Activated CD8-positive, alpha-beta T cell treated with anti-CD3 and anti-CD28 coated beads, Interleukin-2, amount 10 ng/mL, durations not matched to agents 7 days and 5 days (primary cell): ENCODE results near the gene SNRPA1. TPM values are rescaled to one million over a fixed set of nuclear protein-coding genes. Genes with fewer than 3 reads are reported as not detected.

Experiments
- ATAC-seq: fragments of 150-1000 bp; cut with Tn5 transposase; one replicate; pipeline ENCODE4 v1.10.0; 2021; ENCODE audit warnings: moderate library complexity
- CTCF ChIA-PET: fragments of 350-600 bp; sonication (Branson Sonifier 250); formaldehyde crosslinking; loops from one replicate; lab custom pipeline; 2021; ENCODE audit warnings: antibody characterized with exemption; lab: Charles Lee
- POLR2A ChIA-PET: fragments of 350-600 bp; sonication (Branson Sonifier 250); formaldehyde crosslinking; loops from one replicate; lab custom pipeline; 2021; ENCODE audit warnings: antibody characterized with exemption; lab: Charles Lee
- DNase-seq: peaks from one replicate; pipeline ENCODE4 v3.0.0-alpha.2; 2020
- H3K27ac Mint-ChIP-seq: one replicate; pipeline ENCODE4 v1.8.0; 2021; ENCODE audit warnings: mild to moderate bottlenecking, mixed read lengths
- H3K27me3 Mint-ChIP-seq: one replicate; pipeline ENCODE4 v1.8.0; 2021; ENCODE audit warnings: low read depth, mixed read lengths
- H3K36me3 Mint-ChIP-seq: one replicate; pipeline ENCODE4 v1.8.0; 2021; ENCODE audit warnings: low read depth, mixed read lengths
- H3K4me1 Mint-ChIP-seq: one replicate; pipeline ENCODE4 v1.8.0; 2021; ENCODE audit warnings: low read depth, mixed read lengths
- H3K4me3 Mint-ChIP-seq: one replicate; pipeline ENCODE4 v1.8.0; 2021; ENCODE audit warnings: mild to moderate bottlenecking, mixed read lengths
- H3K9me3 Mint-ChIP-seq: one replicate; pipeline ENCODE4 v1.8.0; 2022; ENCODE audit warnings: mixed read lengths; ENCODE audit not compliant: insufficient read depth
- total RNA-seq, 2 experiments: library from RNA; stranded (reverse); gene quantifications; one replicate each; pipeline ENCODE4 v1.2.3, GENCODE V29; 2021

The SNRPA1 gene
- total RNA-seq, 2 experiments from 2014 or later, result 138 to 144 TPM

DNA sequence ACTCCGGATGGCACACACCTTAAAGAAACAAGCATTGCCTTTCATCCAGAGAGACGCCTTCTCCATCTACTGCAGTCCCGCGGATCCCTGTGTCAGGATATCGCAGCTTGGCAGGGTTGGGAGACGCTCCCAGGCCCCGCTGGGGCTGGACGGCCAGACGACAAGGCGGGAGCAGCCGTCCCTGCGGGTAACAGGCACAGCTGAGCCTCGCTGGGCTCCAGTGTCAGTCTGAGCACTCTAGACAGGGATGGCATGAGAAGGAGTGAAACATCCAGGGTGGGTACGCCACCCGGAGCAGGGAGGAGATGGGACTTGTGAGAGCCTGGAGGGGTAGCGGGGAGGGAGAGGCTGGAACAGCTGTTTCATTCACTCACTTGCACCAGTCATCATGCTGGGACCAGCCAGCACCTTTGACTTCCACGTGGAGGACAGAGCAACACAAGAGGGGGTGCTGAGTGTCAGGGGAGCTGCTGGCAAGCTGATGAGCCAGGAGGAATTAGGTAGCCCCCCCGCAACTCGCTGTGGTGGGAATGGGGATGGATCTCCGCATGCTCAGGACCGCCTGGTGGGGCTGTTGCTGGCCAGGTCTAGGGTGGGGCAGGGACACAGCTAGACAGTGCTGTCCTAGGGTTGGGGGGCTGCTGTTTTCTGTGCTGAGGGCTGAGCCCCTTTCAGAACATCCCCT is 31.6 kb upstream of the SNRPA1 start:
- Mint-ChIP-seq H3K4me1 (peaks cover 13% of the 10 kb centered on the region), H3K4me3 (no peak overlapping the region), H3K27me3 (peaks cover 12% of the 10 kb centered on the region), H3K36me3 (no peaks in the 10 kb centered on the region), H3K9me3 (no peaks in the 10 kb centered on the region), H3K27ac (peak overlapping the region; percentile 58)
- CTCF ChIA-PET, result no interaction called here
- POLR2A ChIA-PET, result interaction anchor here (1.1 kb wide), 1 partner anchor 31 kb away, joined by 6 read pairs; the partner anchor contains the start of gene SNRPA1
- ATAC-seq (no peak), DNase-seq (no peak)

DNA sequence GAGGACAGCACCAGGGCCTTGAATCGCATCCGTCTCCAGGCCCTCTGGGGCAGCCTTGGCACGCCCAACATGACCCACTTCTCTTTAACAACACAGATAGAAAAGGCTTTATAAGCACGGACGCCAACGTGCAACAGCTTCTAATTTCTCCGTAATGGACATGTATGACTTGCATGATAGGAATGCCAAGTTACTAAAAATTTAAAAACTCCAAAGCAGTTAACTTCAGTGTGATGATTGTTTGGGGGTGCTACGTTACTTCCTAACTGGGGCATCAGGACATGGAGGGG is 30.9 kb upstream of the SNRPA1 start:
- Mint-ChIP-seq H3K27ac (no peak overlapping the region), H3K27me3 (peaks cover 12% of the 10 kb centered on the region), H3K36me3 (no peaks in the 10 kb centered on the region), H3K9me3 (no peaks in the 10 kb centered on the region), H3K4me3 (no peak overlapping the region), H3K4me1 (peaks cover 20% of the 10 kb centered on the region)
- ChIA-PET POLR2A (no interaction called here), CTCF (no interaction called here)
- no peak for DNase-seq
- ATAC-seq, result no peak

DNA sequence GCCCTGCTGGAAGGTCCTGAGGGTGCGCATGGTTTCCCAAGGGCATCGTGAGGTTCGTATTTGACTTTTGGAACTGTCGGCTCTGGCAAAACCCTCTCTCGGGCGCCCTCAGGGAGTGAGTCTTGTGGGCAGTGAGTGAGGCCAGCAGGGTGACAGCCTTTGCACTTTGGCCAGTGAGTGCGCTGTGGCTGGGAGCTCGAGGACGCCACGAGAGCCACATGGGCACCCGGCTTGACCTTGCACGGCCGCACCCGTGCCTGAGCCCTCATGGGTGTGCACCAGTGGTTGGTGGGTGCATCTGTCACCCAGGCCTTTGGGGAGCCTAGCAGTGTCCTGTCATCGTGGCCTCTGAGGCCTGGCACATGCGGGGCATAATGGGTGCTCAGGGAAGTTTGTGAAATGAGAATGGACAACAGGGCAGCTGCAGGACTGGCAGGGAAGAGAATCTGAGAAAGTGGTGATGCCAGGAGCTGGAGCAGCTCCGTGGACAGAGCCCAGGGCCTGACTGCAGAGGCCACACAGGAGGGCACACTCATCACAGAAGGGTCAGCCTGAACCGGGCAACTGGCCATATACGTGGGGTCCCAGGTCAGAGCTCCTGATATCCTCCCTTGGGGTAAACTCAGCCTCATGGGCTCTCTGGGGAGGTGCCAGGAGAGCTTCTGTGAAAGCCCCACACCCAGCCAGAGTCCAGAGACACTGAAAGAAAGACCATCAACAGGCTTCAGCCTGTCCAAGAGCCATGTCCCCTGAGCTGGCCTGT is 30.4 kb upstream of the SNRPA1 start:
- POLR2A ChIA-PET, result no interaction called here

DNA sequence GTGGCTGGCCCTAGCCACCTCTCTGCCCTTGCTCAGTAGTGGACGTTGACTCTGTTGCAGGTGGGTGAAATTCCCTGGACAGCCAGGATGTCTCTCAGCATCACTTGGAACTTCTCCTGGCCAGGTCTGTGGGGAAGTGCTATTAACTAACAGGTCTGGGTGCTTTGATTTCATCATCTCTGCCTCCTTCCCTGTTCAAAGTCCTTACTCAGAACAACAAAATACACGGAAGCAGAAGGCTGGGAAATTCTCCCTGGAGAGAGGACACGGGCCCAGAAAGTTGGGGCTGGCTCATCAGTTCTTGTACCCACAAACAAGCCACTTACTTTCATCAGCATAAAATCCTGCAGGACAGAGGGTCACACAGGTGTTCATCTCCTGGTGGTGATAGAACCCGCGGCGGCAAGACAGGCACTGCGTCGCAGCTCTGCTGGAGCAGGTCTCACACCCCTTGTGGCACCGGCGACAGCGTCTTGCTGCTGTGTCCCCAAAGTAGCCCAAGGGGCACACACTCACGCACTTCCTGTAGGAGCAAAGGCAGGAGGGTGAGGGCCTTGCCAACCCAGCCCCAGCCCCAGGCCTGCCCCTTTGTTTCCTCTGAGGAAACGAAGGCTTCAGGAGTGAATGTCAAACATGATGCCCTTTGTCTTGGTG is 29.6 kb upstream of the SNRPA1 start:
- Mint-ChIP-seq H3K36me3 (no peaks in the 10 kb centered on the region), H3K4me1 (peaks cover 31% of the 10 kb centered on the region), H3K27ac (no peak overlapping the region), H3K4me3 (no peak overlapping the region), H3K27me3 (peaks cover 9% of the 10 kb centered on the region), H3K9me3 (no peaks in the 10 kb centered on the region)
- DNase-seq, result no peak
- POLR2A ChIA-PET, result no interaction called here
- CTCF ChIA-PET, result no interaction called here
- ATAC-seq, result no peak

More for the DNA sequence above, 30.4 kb upstream of the SNRPA1 start:
- no peak for DNase-seq
- Mint-ChIP-seq H3K36me3 (no peaks in the 10 kb centered on the region), H3K27me3 (peaks cover 12% of the 10 kb centered on the region), H3K27ac (no peak overlapping the region), H3K4me3 (no peak overlapping the region), H3K9me3 (no peaks in the 10 kb centered on the region), H3K4me1 (peaks cover 25% of the 10 kb centered on the region)
- CTCF ChIA-PET, result no interaction called here
- no peak for ATAC-seq

DNA sequence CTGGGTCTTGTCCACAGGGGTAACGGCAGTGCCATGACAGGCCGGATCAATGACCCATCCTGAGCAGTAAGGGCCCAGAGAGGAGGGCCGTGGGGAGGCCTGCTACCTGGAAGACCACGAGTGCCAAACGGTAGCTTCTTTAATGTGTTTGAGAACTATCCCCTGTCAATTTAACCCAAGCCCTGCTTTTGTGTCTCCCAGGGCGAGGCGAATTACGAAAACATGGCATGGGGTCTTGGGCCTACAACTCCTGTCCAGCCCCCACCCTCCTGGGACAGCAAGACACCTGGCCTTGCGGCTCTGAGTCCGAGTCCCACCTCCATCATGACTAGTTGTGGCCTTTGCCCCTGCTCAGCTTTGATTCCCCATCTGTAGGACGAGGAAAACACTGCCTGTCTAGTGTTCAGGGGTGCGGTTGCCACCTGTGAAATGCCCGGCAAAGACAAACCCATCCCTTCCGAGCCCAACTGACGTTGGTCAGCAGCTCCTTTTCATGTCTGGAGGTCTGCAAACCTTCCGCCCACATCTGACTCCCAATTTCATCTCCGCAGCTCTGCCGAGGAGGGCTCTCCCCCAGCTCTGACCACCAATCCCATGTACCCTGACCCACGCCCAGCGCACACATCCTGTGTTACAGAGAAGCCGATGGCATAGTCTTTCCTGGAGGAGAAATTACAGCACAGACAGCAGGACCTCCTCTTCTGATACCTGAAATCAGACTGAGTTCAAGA is 28.9 kb upstream of the SNRPA1 start:
- no peaks in the 10 kb centered on the region for H3K36me3 Mint-ChIP-seq
- peaks cover 36% of the 10 kb centered on the region for H3K4me1 Mint-ChIP-seq
- peaks cover 9% of the 10 kb centered on the region for H3K27me3 Mint-ChIP-seq
- H3K4me3 Mint-ChIP-seq, result no peak overlapping the region
- no peak for DNase-seq
- ChIA-PET CTCF (no interaction called here), POLR2A (interaction anchor here (1.0 kb wide), 1 partner anchor 8 kb away, joined by 3 read pairs; no protein-coding TSS in a partner anchor)
- H3K27ac Mint-ChIP-seq, result peak overlapping the region; percentile 61
- ATAC-seq, result no peak
- no peaks in the 10 kb centered on the region for H3K9me3 Mint-ChIP-seq

- peaks cover 36% of the 10 kb centered on the region for H3K4me1 Mint-ChIP-seq
- ChIA-PET POLR2A (interaction anchor here (1.0 kb wide), 1 partner anchor 9 kb away, joined by 3 read pairs; no protein-coding TSS in a partner anchor), CTCF (interaction anchor here (3.2 kb wide), 1 partner anchor 9 kb away, joined by 33 read pairs; no protein-coding TSS in a partner anchor)
- peaks cover 4% of the 10 kb centered on the region for H3K27me3 Mint-ChIP-seq
- H3K9me3 Mint-ChIP-seq, result no peaks in the 10 kb centered on the region
- no peak overlapping the region for H3K4me3 Mint-ChIP-seq
- H3K36me3 Mint-ChIP-seq, result no peaks in the 10 kb centered on the region
- ATAC-seq (no peak), DNase-seq (no peak)
- no peak overlapping the region for H3K27ac Mint-ChIP-seq
Observed at GRCh38 chr15:101322854-101323477, 27.9 kb upstream of the SNRPA1 start.

DNA sequence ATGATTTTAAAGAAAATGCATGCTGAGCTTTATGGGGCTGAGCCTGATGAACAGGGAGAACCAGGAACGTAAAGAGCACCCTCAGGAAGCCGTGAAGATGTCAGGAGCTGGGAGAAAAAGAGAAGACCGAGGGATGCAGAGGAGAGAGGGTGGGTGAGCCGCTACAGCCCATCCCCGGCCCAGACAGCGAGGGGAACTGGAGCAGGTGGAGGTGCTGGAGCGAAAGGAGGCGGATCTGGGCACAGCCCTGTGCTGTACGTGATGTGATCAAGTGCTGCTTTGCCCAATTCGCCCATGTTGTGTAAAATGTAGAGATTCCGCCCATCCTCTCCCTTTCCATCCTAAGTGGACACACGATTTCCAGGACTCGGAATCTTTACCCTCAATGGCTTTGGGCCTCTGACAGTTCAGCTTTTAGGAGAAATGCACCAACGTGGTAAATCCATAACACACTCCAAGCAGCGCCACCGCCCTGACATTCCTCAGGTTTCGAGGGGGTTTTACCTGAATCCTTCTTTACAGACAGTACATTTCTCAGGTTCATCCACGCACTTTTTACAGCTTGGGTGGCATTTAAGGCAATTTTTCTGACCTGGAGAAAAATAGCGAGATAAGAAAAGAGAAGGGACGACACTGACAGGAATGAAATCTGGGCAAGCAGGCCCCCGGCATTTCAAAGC is 27.1 kb upstream of the SNRPA1 start:
- no peak for ATAC-seq
- Mint-ChIP-seq H3K27ac (no peak overlapping the region), H3K27me3 (peaks cover 3% of the 10 kb centered on the region), H3K4me3 (no peak overlapping the region), H3K36me3 (no peaks in the 10 kb centered on the region), H3K9me3 (no peaks in the 10 kb centered on the region), H3K4me1 (peaks cover 37% of the 10 kb centered on the region)
- POLR2A ChIA-PET, result no interaction called here
- CTCF ChIA-PET, result interaction anchor here (1.9 to 3.9 kb wide), 5 partner anchors 10 to 319 kb away, joined by 8 to 42 read pairs (median 24); no protein-coding TSS in a partner anchor
- DNase-seq, result no peak

DNA sequence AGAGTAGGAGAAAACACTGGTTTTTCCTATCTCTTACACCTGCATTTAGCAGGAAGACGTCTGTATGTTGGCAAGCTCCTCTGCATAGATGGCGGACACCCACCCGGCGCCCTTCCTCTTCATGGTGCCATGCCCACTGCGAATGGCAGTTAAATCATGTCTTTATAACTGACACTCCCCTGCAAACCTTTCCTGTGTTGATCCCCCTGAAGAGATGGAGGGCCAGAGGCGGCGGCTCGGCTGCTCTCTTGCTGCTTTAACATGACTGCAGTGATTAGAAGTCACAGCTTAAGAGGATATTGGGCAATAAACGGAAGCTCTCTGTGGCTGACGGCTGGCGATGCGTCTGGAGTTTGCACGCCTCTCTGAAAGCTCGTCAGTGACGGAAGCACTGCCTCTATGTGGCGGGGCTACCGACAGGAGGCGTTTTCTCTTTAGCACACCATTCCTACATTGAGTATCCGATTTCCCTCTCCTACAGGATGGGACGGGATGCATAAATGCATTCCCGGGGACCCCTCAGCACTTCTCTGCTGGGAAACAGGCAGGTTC is 25.5 kb upstream of the SNRPA1 start:
- peak overlapping the region; percentile 94 for H3K27ac Mint-ChIP-seq
- H3K36me3 Mint-ChIP-seq, result no peaks in the 10 kb centered on the region
- H3K9me3 Mint-ChIP-seq, result no peaks in the 10 kb centered on the region
- H3K4me3 Mint-ChIP-seq, result peak overlapping the region; percentile 72
- ChIA-PET POLR2A (interaction anchor here (0.6 to 2.7 kb wide), 12 partner anchors 11 to 1184 kb away, joined by 3 to 36 read pairs (median 4); partner anchors contain the start of gene SNRPA1), CTCF (interaction anchor here (0.6 to 4.2 kb wide), 34 partner anchors 12 to 982 kb away, joined by 3 to 42 read pairs (median 4); partner anchors contain the start of gene SNRPA1)
- peak; percentile 90 for DNase-seq
- H3K4me1 Mint-ChIP-seq, result peaks cover 38% of the 10 kb centered on the region
- H3K27me3 Mint-ChIP-seq, result no peaks in the 10 kb centered on the region
- ATAC-seq, result peak; percentile 95

GRCh38 chr15:101318839-101319238 is 23.8 kb upstream of the SNRPA1 start:
- peaks cover 36% of the 10 kb centered on the region for H3K4me1 Mint-ChIP-seq
- no peaks in the 10 kb centered on the region for H3K9me3 Mint-ChIP-seq
- no peak for DNase-seq
- CTCF ChIA-PET, result interaction anchor here (1.1 to 4.2 kb wide), 4 partner anchors 19 to 317 kb away, joined by 3 to 42 read pairs (median 16); no protein-coding TSS in a partner anchor
- POLR2A ChIA-PET, result interaction anchor here (0.6 to 2.7 kb wide), 5 partner anchors 21 to 716 kb away, joined by 3 to 36 read pairs (median 3); partner anchors contain the start of gene SNRPA1
- no peaks in the 10 kb centered on the region for H3K27me3 Mint-ChIP-seq
- H3K4me3 Mint-ChIP-seq, result no peak overlapping the region
- ATAC-seq, result no peak
- H3K36me3 Mint-ChIP-seq, result no peaks in the 10 kb centered on the region
- no peak overlapping the region for H3K27ac Mint-ChIP-seq

DNA sequence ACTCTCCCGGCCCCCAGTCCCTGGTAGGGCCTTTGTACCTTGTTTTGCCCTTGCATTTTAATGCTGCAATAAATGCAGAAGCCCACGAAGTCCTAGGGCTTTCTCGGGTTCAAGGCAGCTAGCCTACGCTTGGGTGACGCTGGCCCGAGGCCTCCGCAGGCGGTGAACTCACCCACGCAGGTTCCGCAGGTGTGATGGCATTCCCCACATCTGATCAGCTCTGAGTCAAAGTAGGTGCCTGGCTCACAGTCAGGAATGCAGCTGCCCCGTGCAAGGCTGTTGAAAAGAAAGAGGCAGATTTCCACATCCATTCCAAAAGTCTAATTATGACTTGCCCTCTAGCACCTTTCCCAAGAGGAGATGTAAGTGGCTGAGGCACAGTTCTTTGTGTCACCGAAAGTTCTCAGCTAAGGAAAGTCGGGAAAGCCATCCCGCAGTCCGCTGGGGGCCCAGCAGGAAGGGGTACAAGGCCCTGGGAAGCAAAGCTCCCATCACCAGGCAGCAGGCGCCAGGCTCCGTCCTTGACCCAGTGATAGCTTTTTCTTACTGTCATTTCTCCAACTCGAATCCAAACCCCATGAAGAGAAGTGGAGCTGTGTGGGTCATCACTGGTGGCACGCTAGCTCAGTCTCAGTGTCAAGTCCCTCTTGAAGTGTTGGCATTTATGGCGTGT is 23.2 kb upstream of the SNRPA1 start:
- Mint-ChIP-seq H3K4me1 (peaks cover 36% of the 10 kb centered on the region), H3K27ac (no peak overlapping the region), H3K9me3 (no peaks in the 10 kb centered on the region), H3K4me3 (no peak overlapping the region), H3K36me3 (no peaks in the 10 kb centered on the region), H3K27me3 (no peaks in the 10 kb centered on the region)
- POLR2A ChIA-PET, result interaction anchor here (0.7 to 1.3 kb wide), 2 partner anchors 21 to 24 kb away, joined by 3 to 4 read pairs; partner anchors contain the start of gene SNRPA1
- no peak for DNase-seq
- no peak for ATAC-seq
- CTCF ChIA-PET, result interaction anchor here (1.1 to 4.2 kb wide), 6 partner anchors 12 to 323 kb away, joined by 3 to 42 read pairs (median 6); no protein-coding TSS in a partner anchor
